ENCODE measurements around the gene HHAT.

Gene HHAT

DNA sequence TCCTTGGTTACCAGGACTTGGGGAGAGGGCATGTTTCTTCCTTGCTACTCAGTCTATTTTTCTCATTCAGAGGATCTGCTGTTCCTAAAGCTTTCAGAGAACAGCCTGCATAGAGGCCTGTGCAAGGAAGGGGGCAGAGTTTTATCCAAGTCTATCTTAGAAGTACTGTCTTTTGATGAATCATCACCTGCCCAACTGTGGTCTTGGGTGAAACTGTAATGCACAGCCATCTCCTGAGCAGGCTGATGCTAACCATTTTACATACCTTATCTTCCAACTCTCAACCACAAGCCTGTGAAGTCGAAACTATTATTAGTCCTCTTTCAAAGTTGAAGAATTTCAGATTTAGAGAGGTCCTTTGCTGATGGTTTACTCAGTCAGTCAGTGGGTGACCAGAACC is 368.0 kb downstream of the HHAT start:
- no peak for DNase-seq

DNA sequence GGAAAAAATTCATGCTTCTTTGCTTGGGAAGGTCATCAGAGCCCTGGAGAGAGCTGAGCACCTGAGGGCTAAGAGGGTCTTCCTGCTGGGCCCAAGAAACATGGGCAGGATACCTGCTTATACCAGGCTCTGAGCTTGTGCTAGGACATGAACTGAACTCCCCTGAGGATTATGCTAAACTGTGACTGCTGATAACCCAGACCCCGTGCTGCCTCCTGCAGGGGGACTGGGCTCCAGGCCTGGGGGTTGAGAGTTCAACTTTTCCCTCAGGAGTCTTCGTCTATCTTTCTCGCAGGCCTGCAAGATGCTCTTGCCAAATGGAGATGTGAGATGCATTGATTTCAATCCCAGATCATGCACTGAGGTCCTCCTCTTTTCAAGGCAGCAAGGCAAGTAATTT is 368.5 kb downstream of the HHAT start:
- DNase-seq, result no peak

DNA sequence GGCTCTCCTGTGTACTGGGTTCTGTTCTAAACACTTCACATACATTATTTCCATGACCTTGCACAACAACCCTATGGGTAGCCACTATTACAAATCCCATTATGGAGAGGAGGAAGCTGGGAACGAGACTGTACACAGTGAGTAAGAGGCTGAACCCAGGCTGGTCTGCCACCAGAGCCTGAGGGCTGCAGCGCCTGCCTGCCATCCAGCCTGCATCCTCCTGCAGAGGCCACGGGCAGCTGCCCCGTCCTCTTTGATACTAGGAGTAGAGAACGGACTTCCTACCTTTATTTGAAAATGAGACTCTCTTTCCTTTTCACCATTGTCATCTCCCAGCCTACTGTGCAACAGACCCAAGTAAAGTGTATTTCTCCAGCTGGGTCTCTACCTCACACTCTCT is 370.0 kb downstream of the HHAT start:
- no peak for DNase-seq

DNA sequence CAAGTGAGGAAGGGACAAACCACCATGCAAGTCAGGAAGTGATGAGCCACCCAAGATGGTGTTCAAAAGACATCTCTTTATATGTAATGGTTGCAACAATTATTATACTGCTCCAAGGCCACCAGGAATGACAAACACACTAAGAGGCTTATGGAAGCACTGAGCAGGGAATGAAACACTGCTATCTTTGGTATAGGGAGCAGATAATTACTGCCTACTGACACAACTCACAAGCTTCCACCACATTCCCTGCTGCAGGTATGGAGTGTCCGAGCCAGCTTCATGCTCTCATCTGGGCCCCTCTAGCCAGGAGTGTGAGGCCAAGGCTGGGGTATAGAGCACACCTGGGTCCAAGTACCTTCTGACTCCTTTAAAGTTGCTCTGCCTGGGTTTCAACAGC is 371.4 kb downstream of the HHAT start:
- no peak for DNase-seq

DNA sequence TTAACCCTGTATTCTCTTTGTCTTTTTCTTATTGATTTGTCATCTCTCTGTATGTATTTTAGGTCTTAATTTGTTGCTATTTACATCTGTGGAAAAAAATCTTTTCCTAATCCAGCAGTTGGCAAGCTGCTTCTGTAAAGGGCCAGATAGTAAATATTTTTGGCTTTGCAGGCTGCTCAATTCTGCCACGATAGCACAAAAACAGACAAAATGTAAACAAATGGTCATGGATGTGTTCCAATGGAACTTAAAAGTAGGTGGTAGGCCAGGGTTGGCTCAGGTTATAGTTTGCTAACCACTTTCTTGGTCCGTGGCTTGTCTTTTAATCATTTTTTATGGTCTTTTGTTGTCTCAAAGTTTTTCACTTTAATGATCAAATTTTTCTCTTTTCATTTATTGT is 371.8 kb downstream of the HHAT start:
- no peak for DNase-seq

DNA sequence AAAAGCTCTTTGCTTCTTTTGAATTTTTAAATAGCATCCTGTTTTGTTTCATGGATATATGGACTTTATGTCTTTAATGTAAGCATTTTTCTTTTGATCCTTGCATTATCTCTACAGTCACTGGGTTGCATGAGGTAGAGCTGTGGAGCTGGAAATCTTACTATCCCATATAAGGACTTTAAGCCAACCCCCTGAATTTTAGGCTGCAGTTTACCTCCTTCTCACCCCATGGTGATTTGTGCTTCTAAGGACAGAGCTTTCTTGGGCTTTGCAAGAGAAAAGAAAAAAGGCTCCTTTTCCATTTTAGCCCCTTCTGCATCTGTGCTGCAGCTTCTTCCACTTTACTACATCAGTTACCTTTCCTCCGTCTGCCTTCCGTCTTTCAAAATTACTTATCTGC is 373.8 kb downstream of the HHAT start:
- no peak for DNase-seq

DNA sequence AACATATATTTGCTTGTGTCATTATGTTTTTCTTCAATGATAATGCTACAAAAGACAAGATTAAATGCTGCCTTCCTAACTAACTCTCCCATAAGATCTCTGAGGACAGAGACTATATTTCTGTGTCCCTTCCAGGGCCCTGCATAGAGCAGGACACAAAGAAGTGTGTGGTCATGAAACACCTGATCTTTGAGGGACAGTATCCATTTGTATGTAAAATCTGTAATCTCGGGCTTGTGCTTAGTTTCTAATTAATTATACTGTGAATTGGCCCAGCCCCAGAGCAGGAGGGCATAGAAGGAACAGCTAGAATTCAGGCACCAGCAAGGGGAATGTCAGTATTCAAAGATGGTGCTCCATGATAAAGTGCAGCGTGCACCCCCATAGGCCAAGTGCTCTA is 374.9 kb downstream of the HHAT start:
- DNase-seq, result no peak

DNA sequence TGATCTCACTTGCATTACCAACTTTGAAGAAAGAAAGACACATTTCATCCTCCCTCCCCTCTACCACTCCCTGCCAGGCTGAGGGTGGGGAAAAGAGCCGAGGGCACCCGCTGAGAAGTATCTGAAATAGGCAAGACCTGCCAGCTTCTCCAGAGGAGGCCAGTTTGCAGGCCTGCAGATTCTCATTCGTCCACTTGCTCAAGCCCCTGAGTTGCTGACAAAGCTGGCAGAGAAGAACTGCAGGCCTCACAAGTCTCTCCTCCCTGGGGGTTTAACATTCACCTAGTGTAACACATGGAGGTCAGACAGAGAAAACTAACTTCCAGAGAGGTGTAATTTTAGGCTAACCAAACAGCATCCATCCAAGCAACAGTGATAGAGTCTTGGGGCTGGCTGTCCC is 376.4 kb downstream of the HHAT start:
- DNase-seq, result no peak

DNA sequence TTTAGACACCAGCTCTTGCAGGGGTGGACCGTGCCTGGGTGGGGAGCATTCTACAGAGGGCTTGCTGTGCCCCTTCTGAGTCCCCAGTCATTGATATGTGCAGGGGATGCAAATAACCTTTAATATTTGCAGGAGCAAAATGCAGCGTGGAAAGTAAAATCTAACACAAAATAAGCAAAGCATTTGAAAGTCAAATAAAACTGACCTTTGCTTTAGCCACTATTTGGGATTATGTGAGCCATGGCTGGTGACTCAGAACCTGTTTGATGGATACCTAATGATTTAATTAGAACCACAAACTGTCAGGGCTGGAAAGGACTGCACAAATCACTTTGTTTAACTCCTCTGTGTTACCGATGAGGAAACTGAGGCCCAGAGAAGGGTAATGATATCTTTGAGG is 377.5 kb downstream of the HHAT start:
- DNase-seq, result no peak

DNA sequence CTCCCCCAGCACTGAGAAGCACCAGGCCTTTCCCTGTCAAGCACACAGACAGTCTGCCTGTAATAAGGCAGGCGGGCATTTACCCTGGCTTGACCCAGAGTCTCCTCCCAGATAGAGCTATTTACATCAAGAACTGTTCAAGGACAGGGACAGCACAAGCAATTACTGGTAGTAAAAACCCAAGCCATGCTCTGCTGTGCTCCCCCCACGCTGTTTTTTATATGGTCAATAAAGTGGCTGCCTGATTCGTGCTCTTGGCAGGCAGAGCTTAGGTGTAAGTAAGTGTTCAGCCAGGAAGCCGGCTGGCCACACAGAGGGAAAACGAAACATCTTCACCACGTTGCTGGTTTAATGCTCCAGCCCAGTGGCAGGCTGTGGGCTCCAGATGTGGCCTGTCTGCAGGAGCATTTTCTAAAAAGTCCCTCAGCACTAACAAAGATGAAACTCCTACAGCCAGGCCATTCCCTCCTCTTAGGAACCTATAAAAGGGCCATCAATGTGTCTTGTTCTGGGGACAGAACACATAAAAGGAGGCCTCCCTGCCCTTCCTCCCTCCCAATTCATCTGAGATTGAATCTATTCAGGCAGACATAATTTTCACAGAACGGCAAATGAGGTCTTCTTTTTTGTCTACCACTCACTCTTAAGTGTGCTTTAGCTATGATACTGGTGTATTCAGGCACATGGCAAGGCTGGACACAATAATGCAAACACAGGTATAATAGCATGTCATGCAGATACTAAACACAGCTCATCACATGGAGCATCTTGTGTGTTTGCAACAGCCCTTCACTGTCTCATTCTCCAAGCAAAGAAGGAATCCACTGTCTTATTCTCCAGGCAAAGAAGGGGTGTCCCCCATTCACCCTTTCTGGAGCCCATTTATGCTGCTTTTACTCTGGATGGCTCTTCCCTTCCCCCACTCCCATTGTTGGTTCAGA is 378.9 kb downstream of the HHAT start:
- no peak for DNase-seq

DNA sequence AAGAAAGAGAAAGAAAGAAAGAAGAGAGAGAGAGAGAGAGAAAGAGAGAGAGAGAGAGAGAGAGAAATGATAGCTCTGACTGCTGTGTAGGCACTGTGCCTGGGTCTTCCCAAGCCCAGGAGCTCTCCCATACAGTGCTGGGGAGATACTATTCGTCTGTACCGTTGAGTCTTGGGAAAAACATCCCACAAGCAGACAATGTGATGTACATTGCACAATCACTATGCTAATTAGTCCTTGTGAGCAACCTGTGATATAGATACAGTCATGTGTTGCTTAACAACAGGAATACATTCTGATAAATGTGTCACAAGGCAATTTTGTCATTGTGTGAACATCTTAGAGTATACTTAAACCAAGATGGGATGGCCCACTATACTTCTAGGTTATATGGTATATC is 381.0 kb downstream of the HHAT start:
- DNase-seq, result no peak

DNA sequence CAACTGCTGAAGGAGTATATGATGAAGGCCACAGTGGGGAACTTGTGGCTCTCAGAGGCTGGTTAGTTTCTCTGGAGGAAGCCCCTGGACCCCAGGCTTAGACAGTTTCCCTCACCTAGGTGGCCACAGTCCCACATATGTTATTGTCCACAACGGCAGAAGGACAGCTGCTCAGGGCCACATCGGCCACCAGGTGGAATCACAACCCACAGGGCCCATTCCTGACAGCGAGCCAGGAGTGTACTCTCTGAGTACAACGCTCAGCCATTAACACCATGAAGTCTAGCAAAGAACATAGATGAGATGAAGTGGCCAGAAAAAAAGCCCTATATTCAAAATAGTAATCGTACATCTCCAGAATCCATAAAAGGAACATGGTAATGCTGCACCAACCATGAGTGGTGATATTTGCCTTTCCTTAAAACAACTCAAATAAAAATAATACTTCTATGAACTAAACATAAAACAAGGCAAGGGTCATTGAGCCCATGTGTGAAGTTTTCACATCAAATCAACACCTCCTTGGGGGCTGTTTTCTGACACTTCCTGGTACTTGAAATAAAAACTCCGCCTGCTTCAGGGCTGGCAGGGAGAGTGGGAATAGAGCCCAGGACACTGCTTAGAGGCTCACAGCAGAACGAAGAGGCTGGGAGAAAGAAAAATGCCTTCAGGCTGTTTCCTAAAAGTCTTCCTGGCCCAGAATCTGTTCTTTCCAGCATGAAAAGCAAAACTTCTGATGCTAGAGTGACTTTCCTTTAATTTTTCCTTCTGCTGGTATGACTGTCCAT is 383.3 kb downstream of the HHAT start:
- DNase-seq, result no peak

DNA sequence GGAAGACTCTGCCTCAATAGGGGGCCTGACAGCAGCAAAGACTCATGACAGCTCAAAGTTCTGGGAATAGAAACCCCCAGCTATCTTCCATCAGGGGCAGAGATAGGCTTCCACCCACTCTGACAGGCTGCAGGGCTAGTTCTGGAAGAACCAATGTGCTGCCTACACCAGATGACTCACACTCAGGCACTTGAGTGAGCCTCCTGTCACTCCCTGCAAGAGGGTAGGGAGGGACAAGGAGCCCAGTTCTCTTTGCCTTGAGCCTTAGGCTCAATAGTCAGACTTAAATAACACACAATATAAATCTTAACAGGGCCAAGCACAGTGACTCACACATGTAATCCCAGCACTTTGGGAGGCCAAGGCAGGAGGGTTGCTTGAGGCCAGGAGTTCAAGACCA is 386.4 kb downstream of the HHAT start:
- no peak for DNase-seq

DNA sequence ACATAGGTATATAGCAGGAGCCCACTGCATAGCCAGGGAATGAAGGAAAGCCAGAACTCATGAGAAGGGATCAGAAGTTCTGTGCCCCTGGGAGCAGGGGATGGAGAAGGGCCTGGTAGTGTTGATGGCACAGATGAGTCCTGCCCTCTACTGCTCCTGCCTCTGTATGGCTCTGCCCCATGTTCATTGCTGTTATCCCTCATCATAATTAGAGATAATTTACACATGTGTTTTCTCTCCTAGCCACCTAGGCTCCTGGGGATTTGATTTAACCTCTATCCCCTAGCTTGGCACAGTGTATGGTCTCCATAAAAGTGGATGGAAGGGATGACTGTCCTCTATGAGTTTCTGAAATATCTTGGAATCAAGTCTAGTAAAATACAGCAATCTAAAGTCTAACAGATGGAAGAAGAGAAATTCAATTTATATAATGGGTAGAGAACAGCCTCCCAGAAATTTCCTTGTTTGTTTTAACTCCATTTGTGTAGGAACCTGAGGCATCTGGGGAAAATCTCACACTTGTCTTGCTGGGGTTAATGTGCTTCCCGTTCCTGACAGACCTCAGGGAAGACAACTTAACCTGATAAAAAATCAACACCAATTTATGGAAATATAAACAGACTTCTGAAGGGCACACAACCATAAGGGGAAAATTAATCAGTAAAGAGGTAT is 393.8 kb downstream of the HHAT start:
- DNase-seq, result no peak

DNA sequence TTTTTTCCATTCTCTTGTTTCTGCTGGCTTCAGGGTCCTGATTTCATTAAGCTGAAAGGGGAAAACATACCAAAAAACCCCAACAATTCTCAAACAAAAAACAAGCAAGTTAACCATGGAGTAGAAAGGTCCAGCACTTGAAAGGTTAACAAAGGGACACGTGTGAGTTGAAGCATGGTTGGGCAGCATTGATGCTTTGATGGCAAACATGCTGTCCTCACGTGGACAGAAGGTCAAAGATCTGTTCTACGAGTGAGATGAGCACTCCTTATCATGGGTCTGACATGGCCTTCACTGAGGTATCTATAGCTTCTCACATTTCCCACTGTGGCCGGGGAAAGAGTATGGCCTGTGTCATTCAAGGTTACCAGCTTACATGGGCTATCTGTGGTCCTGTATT is 394.9 kb downstream of the HHAT start:
- DNase-seq, result no peak

DNA sequence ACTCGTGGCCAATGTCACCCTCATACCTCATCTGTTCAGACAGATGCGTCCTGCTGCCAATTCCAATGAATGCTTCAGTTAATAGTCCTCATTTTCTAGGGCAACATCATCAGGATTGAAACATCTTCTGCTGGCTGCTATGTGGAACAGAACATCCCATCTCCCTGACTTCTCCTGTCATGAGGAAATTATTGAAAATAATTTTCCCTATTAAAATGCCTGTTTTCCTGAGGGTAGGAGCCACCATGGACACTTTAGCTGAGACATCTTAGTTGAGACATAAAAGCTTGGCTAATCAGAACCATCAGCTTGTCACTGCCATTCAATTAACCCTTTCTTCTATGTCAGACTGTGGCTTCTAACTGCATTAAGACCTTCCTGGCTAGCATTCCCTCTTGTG is 396.1 kb downstream of the HHAT start:
- no peak for DNase-seq
